HEK293 (cell line): Measurements from ENCODE around the gene NFIC.
A peak's percentile ranks its signal among the peaks of the same experiment; 100 is the strongest.

Experiments used
- CTCF ChIA-PET: fragments of 350-600 bp; formaldehyde crosslinking; extraction: SDS; loops from one replicate; lab custom pipeline; 2021; ENCODE audit warnings: antibody characterized with exemption; lab: Yijun Ruan, JAX
- POLR2A ChIA-PET: fragments of 300-600 bp; formaldehyde crosslinking; extraction: SDS; loops from one replicate; lab custom pipeline; 2020; ENCODE audit warnings: antibody characterized with exemption, inconsistent platforms; lab: Yijun Ruan, JAX
- H3K27ac ChIP-seq: fragments of 200-500 bp; sonication (Bioruptor generic); 2 replicates; pipeline ENCODE4 v1.5.1; 2014; ENCODE audit warnings: low read depth, low read length, control low read depth, inconsistent platforms; ENCODE audit errors: extremely low read depth
- H3K36me3 ChIP-seq, 2 experiments: fragments of 200-500 bp in 1 of 2; sonication (Bioruptor generic) in 1 of 2; 1 replicate in 1 of 2; 2 replicates in 1 of 2; pipeline ENCODE4 v1.5.1; 2014 to 2017; ENCODE audit warnings: inconsistent platforms in 2 of 2, low read length in 2 of 2; ENCODE audit not compliant: control insufficient read depth in 2 of 2, insufficient read depth in 1 of 2
- H3K4me1 ChIP-seq: fragments of 200-500 bp; sonication (Bioruptor generic); 2 replicates; pipeline ENCODE4 v1.5.1; 2014; ENCODE audit warnings: mild to moderate bottlenecking, low read length, inconsistent platforms; ENCODE audit not compliant: control insufficient read depth, insufficient read depth
- H3K4me3 ChIP-seq: 2 replicates; pipeline ENCODE4 v1.5.1; 2011; ENCODE audit warnings: low read depth, mild to moderate bottlenecking, control low read depth, low read length, moderate library complexity
- H3K9me3 ChIP-seq: fragments of 200-500 bp; sonication (Bioruptor generic); 2 replicates; pipeline ENCODE4 v1.5.1; 2014; ENCODE audit warnings: low read depth, low read length, inconsistent platforms; ENCODE audit not compliant: control insufficient read depth, insufficient read depth
- GLIS1 ChIP-seq: fragments of 450-650 bp; formaldehyde crosslinking; IDR thresholded peaks from 2 replicates; pipeline ENCODE4 v1.5.1; 2016; ENCODE audit warnings: missing biosample characterization, missing genetic modification characterization
- KLF16 ChIP-seq: fragments of 450-650 bp; formaldehyde crosslinking; IDR thresholded peaks from 2 replicates; pipeline ENCODE4 v1.5.1; 2017; ENCODE audit warnings: missing biosample characterization, missing genetic modification characterization
- PRDM2 ChIP-seq: fragments of 450-650 bp; formaldehyde crosslinking; IDR thresholded peaks from 2 replicates; pipeline ENCODE4 v1.5.1; 2016; ENCODE audit warnings: missing biosample characterization, missing genetic modification characterization, borderline replicate concordance
- SALL2 ChIP-seq: fragments of 450-650 bp; formaldehyde crosslinking; IDR thresholded peaks from 2 replicates; pipeline ENCODE4 v1.5.0; 2017; ENCODE audit warnings: missing biosample characterization, mild to moderate bottlenecking, missing genetic modification characterization, borderline replicate concordance
- SP2 ChIP-seq: fragments of 450-650 bp; formaldehyde crosslinking; IDR thresholded peaks from 2 replicates; pipeline ENCODE4 v1.5.1; 2016; ENCODE audit warnings: missing biosample characterization, missing genetic modification characterization
- YY2 ChIP-seq: fragments of 450-650 bp; formaldehyde crosslinking; IDR thresholded peaks from 2 replicates; pipeline ENCODE4 v1.5.1; 2016; ENCODE audit warnings: missing biosample characterization, missing genetic modification characterization
- ZNF398 ChIP-seq: fragments of 450-650 bp; formaldehyde crosslinking; IDR thresholded peaks from 2 replicates; pipeline ENCODE4 v1.5.1; 2017; ENCODE audit warnings: missing biosample characterization, missing genetic modification characterization
- ZNF426 ChIP-seq: fragments of 450-650 bp; formaldehyde crosslinking; IDR thresholded peaks from 2 replicates; pipeline ENCODE4 v1.5.1; 2017; ENCODE audit warnings: missing biosample characterization, missing genetic modification characterization, mild to moderate bottlenecking, inconsistent platforms, moderate library complexity
- ZNF777 ChIP-seq: fragments of 450-650 bp; formaldehyde crosslinking; IDR thresholded peaks from 2 replicates; pipeline ENCODE4 v1.5.1; 2017; ENCODE audit warnings: missing biosample characterization, missing genetic modification characterization, borderline replicate concordance
- TF ChIP-seq, protein P1 (sequence below): fragments of 450-650 bp; formaldehyde crosslinking; IDR thresholded peaks from 2 replicates; pipeline ENCODE4 v1.5.1; 2016; ENCODE audit warnings: missing biosample characterization, missing genetic modification characterization

NFIC gene

DNA sequence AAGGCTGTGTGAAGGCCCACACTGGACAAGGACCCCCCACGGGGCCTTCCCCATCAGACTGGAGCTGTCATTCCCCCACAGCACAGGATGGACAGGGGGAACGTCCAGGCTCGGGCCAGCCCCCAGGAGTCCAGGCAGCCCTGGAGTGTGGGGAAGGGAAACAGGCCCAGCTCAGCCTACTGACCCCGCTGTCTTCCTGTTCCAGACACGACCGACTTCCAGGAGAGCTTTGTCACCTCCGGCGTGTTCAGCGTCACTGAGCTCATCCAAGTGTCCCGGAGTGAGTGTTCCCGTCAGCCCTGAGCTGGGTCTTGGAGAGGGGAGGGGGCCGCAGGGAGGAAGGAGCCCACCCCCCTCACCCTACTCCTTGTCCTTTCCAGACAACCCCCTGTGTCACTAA is 66.9 kb downstream of the NFIC start:
- Histone ChIP-seq H3K27ac (no peak overlapping the region), H3K4me1 (no peaks in the 10 kb centered on the region), H3K9me3 (no peaks in the 10 kb centered on the region), H3K36me3 (peaks cover 0 to 21% of the 10 kb centered on the region in 2 experiments; a peak in 2 of 3 replicates), H3K4me3 (no peak overlapping the region)
- TF ChIP-seq ZNF398 (no peak), GLIS1 (tag by site-specific recombination) (peak; percentile 77; the same call in 1 of the 2 replicates)
- CTCF ChIA-PET: interaction anchor here (0.6 to 1.7 kb wide), 4 partner anchors 15 to 108 kb away, joined by 4 to 8 read pairs (median 4); no protein-coding TSS in a partner anchor
- POLR2A ChIA-PET: interaction anchor here (0.5 to 0.6 kb wide), 2 partner anchors 19 to 22 kb away, joined by 3 to 4 read pairs; no protein-coding TSS in a partner anchor

- H3K36me3 ChIP-seq: peaks cover under 1 to 26% of the 10 kb centered on the region in 2 experiments; a peak in 2 of 3 replicates
- POLR2A ChIA-PET: interaction anchor here (0.6 kb wide), 1 partner anchor 23 kb away, joined by 3 read pairs; no protein-coding TSS in a partner anchor
- no peak overlapping the region for H3K27ac ChIP-seq
- no peaks in the 10 kb centered on the region for H3K9me3 ChIP-seq
- no peak overlapping the region for H3K4me3 ChIP-seq
- TF ChIP-seq, protein P1, sequence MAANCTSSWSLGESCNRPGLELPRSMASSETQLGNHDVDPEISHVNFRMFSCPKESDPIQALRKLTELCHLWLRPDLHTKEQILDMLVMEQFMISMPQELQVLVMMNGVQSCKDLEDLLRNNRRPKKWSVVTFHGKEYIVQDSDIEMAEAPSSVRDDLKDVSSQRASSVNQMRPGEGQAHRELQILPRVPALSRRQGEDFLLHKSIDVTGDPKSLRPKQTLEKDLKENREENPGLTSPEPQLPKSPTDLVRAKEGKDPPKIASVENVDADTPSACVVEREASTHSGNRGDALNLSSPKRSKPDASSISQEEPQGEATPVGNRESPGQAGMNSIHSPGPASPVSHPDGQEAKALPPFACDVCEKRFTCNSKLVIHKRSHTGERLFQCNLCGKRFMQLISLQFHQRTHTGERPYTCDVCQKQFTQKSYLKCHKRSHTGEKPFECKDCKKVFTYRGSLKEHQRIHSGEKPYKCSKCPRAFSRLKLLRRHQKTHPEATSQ (tag by site-specific recombination): no peak
- no peak for TF ChIP-seq SALL2 (tag by site-specific recombination)
- no peak for TF ChIP-seq YY2 (tag by site-specific recombination)
- no peak for TF ChIP-seq KLF16 (tag by site-specific recombination)
- TF ChIP-seq PRDM2 (tag by site-specific recombination): no peak
- no peak for TF ChIP-seq ZNF426
- TF ChIP-seq SP2 (tag by site-specific recombination): no peak
- TF ChIP-seq ZNF777 (tag by site-specific recombination): no peak
- CTCF ChIA-PET: interaction anchor here (1.1 to 1.7 kb wide), 2 partner anchors 15 to 107 kb away, joined by 4 to 8 read pairs; no protein-coding TSS in a partner anchor
- no peaks in the 10 kb centered on the region for H3K4me1 ChIP-seq
Observed at GRCh38 chr19:3433805-3434540, 67.6 kb downstream of the NFIC start.
